SU-DHL-6 (cell line): ENCODE data around the gene OTOF.

Experiments
- H2AFZ ChIP-seq: fragments of 200-600 bp; sonication (generic); 2 replicates; pipeline ENCODE4 v1.6.1; 2014; ENCODE audit warnings: low read depth, mild to moderate bottlenecking, moderate library complexity, mixed read lengths, antibody characterized with exemption, low read length; ENCODE audit not compliant: severe bottlenecking
- H3F3A ChIP-seq: fragments of 200-600 bp; shearing (Covaris generic); 2 replicates; pipeline ENCODE4 v1.6.0; 2016; ENCODE audit warnings: antibody characterized with exemption, mild to moderate bottlenecking; ENCODE audit not compliant: insufficient read depth
- H3K27ac ChIP-seq: fragments of 200-600 bp; sonication (generic); 2 replicates; pipeline ENCODE4 v1.5.1; 2016; ENCODE audit warnings: low read depth, mild to moderate bottlenecking, low read length, moderate library complexity, mixed read lengths
- H3K27me3 ChIP-seq: fragments of 200-600 bp; sonication (generic), shearing (Covaris generic); 2 replicates; pipeline ENCODE4 v1.6.0; 2014; ENCODE audit warnings: mild to moderate bottlenecking, low read length
- H3K36me3 ChIP-seq: fragments of 200-600 bp; sonication (generic); 2 replicates; pipeline ENCODE4 v1.6.1; 2014; ENCODE audit warnings: mild to moderate bottlenecking, low read length, mixed read lengths
- H3K4me2 ChIP-seq: fragments of 300-600, 200-600 bp; shearing (Covaris generic), sonication (generic); 2 replicates; pipeline ENCODE4 v1.6.0; 2014; ENCODE audit warnings: low read length, low read depth, mild to moderate bottlenecking; ENCODE audit not compliant: poor library complexity, severe bottlenecking
- H3K4me3 ChIP-seq: fragments of 200-600 bp; sonication (generic); 2 replicates; pipeline ENCODE4 v1.5.1; 2014; ENCODE audit warnings: antibody characterized with exemption, low read length, mild to moderate bottlenecking, mixed read lengths; ENCODE audit not compliant: insufficient read depth, poor library complexity, severe bottlenecking
- H3K79me2 ChIP-seq: fragments of 200-600 bp; sonication (generic); 2 replicates; pipeline ENCODE4 v1.6.1; 2014; ENCODE audit warnings: mild to moderate bottlenecking, low read length, moderate library complexity; ENCODE audit not compliant: insufficient read depth
- H3K9ac ChIP-seq: fragments of 200-600 bp; sonication (generic); 2 replicates; pipeline ENCODE4 v1.7.0; 2014; ENCODE audit warnings: mild to moderate bottlenecking, low read length
- H3K9me2 ChIP-seq: fragments of 200-600 bp; sonication (generic); replicated peaks from 2 replicates; pipeline ENCODE4 v1.6.1; 2014; ENCODE audit warnings: low read length; ENCODE audit not compliant: insufficient read depth
- H3K9me3 ChIP-seq: fragments of 200-600 bp; sonication (generic); 2 replicates; pipeline ENCODE4 v1.6.1; 2014; ENCODE audit warnings: low read length, mixed read lengths; ENCODE audit not compliant: insufficient read depth
- H4K20me1 ChIP-seq: fragments of 200-600 bp; sonication (generic); 2 replicates; pipeline ENCODE4 v1.6.1; 2014; ENCODE audit warnings: low read depth, mild to moderate bottlenecking, antibody characterized with exemption, low read length, moderate library complexity, mixed read lengths
- CTCF ChIP-seq: fragments of 200-600 bp; sonication (generic); IDR thresholded peaks from one replicate; pipeline ENCODE4 v1.5.1; 2017; ENCODE audit warnings: antibody characterized with exemption, mild to moderate bottlenecking, low read length, moderate library complexity; ENCODE audit not compliant: insufficient read depth, poor library complexity, severe bottlenecking
- EZH2phosphoT487 ChIP-seq: fragments of 200-600 bp; sonication (generic), shearing (Covaris generic); conservative IDR thresholded peaks from 2 replicates; pipeline ENCODE4 v1.6.1; 2018; ENCODE audit warnings: mild to moderate bottlenecking, antibody characterized with exemption, low read length, moderate library complexity, mixed read lengths

The OTOF gene

GRCh38 chr2:26516781-26517180 lies 38.9 kb upstream of the OTOF start:
- Histone ChIP-seq H3K9me3 (no peaks in the 10 kb centered on the region), H3K79me2 (no peaks in the 10 kb centered on the region), H4K20me1 (no peaks in the 10 kb centered on the region), H3F3A (no peaks in the 10 kb centered on the region), H3K27me3 (no peaks in the 10 kb centered on the region), H3K36me3 (no peaks in the 10 kb centered on the region), H3K4me2 (no peak overlapping the region), H3K9me2 (no peaks in the 10 kb centered on the region), H3K9ac (no peak overlapping the region), H3K4me3 (no peak overlapping the region), H3K27ac (no peak overlapping the region), H2AFZ (no peak overlapping the region)
- TF ChIP-seq EZH2phosphoT487, result no peak
- TF ChIP-seq CTCF, result no peak

- Histone ChIP-seq H2AFZ (no peak overlapping the region), H3K27ac (no peak overlapping the region), H3K4me3 (no peak overlapping the region), H3K79me2 (no peaks in the 10 kb centered on the region), H3F3A (no peaks in the 10 kb centered on the region), H3K9me3 (no peaks in the 10 kb centered on the region), H3K27me3 (no peaks in the 10 kb centered on the region), H3K9me2 (no peaks in the 10 kb centered on the region), H3K9ac (no peak overlapping the region), H3K4me2 (no peak overlapping the region), H4K20me1 (no peaks in the 10 kb centered on the region), H3K36me3 (no peaks in the 10 kb centered on the region)
- no peak for TF ChIP-seq EZH2phosphoT487
- TF ChIP-seq CTCF, result no peak
These were observed 38.3 kb upstream of the OTOF start for GRCh38 chr2:26516246-26516645.

GRCh38 chr2:26515771-26516170 lies 37.8 kb upstream of the OTOF start:
- Histone ChIP-seq H3K4me2 (no peak overlapping the region), H3K4me3 (no peak overlapping the region), H3K27ac (no peak overlapping the region), H4K20me1 (no peaks in the 10 kb centered on the region), H3K27me3 (no peaks in the 10 kb centered on the region), H3F3A (no peaks in the 10 kb centered on the region), H3K9ac (no peak overlapping the region), H3K9me3 (no peaks in the 10 kb centered on the region), H2AFZ (no peak overlapping the region), H3K79me2 (no peaks in the 10 kb centered on the region), H3K36me3 (no peaks in the 10 kb centered on the region), H3K9me2 (no peaks in the 10 kb centered on the region)
- TF ChIP-seq CTCF, result no peak
- no peak for TF ChIP-seq EZH2phosphoT487

- Histone ChIP-seq H3K9ac (no peak overlapping the region), H2AFZ (no peak overlapping the region), H3K9me2 (no peaks in the 10 kb centered on the region), H3K36me3 (no peaks in the 10 kb centered on the region), H3K79me2 (no peaks in the 10 kb centered on the region), H3F3A (no peaks in the 10 kb centered on the region), H3K9me3 (no peaks in the 10 kb centered on the region), H3K27ac (no peak overlapping the region), H3K4me3 (no peak overlapping the region), H4K20me1 (no peaks in the 10 kb centered on the region), H3K4me2 (no peak overlapping the region), H3K27me3 (no peaks in the 10 kb centered on the region)
- no peak for TF ChIP-seq CTCF
These were observed 36.1 kb upstream of the OTOF start for GRCh38 chr2:26514045-26514444.
